Peyer's patch (tissue), 4 donors: ENCODE data around the gene SS18L1.

Source experiments
- CTCF ChIP-seq, 6 experiments: fragments of 450-650 bp in 4 of 6; fragments of 200-600 bp in 2 of 6; sonication (generic) in 1 of 6; IDR thresholded peaks; one replicate each; pipeline ENCODE4 v1.5.1; 2017 to 2019; ENCODE audit warnings: antibody characterized with exemption in 6 of 6, mild to moderate bottlenecking in 3 of 6, moderate library complexity in 1 of 6
- POLR2A ChIP-seq, 2 donors: fragments of 450-650 bp; IDR thresholded peaks; one replicate each; pipeline ENCODE4 v1.5.1; 2017; ENCODE audit warnings: antibody characterized with exemption in 2 of 2, mild to moderate bottlenecking in 2 of 2, moderate library complexity in 2 of 2

DNA sequence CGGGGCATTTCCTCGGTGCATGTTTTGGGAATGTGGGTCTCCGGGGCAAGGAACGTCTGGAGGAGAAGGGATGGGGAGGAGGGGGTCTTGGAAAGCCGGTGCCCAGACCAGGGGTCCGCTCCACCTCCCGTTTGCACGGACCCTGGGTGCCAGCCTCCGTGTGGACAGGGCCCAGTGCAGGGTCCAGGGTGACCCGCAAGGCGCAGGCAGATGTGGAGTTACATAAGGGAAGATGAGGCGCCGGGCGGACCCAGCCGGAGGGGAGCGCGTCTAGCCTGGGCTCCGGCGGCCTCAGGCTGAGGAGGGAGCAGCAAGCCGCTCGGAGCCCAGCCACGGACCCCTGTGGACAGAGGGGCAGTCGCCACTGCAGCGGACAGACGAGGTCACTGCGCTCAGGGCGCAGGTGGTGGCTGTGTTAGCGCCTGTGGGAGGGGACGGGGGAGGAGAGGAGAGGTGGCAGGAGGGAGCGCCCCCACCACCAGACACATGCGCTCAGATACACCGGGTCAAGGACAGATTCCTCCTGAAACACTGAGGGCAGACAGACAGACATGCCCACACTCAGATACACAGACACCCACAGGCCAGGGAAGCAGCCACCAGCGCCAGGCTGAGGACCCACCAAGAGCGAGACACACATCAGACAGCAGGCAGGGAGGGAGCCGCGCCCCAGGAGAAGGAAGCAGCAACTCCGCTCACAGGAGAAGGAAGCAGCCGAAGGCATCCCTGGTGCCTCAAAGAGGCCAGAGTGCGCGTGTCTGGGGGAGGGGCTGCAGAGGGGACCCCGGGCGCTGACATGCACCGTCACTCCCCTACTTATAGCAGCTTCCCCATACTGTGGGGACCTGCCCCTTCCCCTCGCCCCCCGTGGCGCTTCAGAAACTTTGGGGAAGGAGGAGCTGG, 77.3 kb downstream of the SS18L1 start:
- TF ChIP-seq POLR2A (IDR thresholded peaks at IDR 0.05) (no peak), CTCF (IDR thresholded peaks at IDR 0.05) (no peak)
